GM21515 (cell line): ENCODE measurements around the gene PEBP1.
A peak's percentile ranks its signal among the peaks of the same experiment; 100 is the strongest.
"Not testable (repeated sequence)": the region's sequence is repeated elsewhere in the genome, so short reads cannot be mapped to it uniquely, and the experiment has no call there.

Source experiments
- ATAC-seq: cut with Tn5 transposase; IDR thresholded peaks from one replicate; pipeline ENCODE4 v1.9.1; 2021; ENCODE audit not compliant: unreplicated experiment

The PEBP1 gene

GRCh38 chr12:118129436-118129835 is 6.5 kb upstream of the PEBP1 start:
- not testable (repeated sequence) for ATAC-seq

GRCh38 chr12:118136559-118137003 is 657 bp downstream of the PEBP1 start:
- ATAC-seq: peak; percentile 42

GRCh38 chr12:118137148-118137678 is 1.3 kb downstream of the PEBP1 start:
- ATAC-seq: no peak

GRCh38 chr12:118140825-118141224 is 4.9 kb downstream of the PEBP1 start:
- ATAC-seq: no peak

GRCh38 chr12:118144499-118144898 is 8.6 kb downstream of the PEBP1 start:
- no peak for ATAC-seq

- ATAC-seq: peak; percentile 70
These were observed 9.3 kb downstream of the PEBP1 start for GRCh38 chr12:118145113-118145797.

GRCh38 chr12:118145798-118146156 is 9.9 kb downstream of the PEBP1 start:
- no peak for ATAC-seq

- ATAC-seq: no peak
These were observed 12.4 kb downstream of the PEBP1 start for GRCh38 chr12:118148287-118148686.

- no peak for ATAC-seq
These were observed 14.7 kb downstream of the PEBP1 start for GRCh38 chr12:118150625-118151024.

- ATAC-seq: no peak
These were observed 15.8 kb downstream of the PEBP1 start for GRCh38 chr12:118151755-118152154.

GRCh38 chr12:118160536-118160935 is 24.6 kb downstream of the PEBP1 start:
- no peak for ATAC-seq

GRCh38 chr12:118164798-118165486 is 29.0 kb downstream of the PEBP1 start:
- no peak for ATAC-seq

GRCh38 chr12:118166946-118167345 is 31.0 kb downstream of the PEBP1 start:
- ATAC-seq: peak; percentile 97

GRCh38 chr12:118175823-118176447 is 40.0 kb downstream of the PEBP1 start:
- peak; percentile 77 for ATAC-seq

- ATAC-seq: no peak
These were observed 47.2 kb downstream of the PEBP1 start for GRCh38 chr12:118183155-118183554.

- ATAC-seq: no peak
These were observed 47.8 kb downstream of the PEBP1 start for GRCh38 chr12:118183711-118184110.

- ATAC-seq: no peak
These were observed 49.9 kb downstream of the PEBP1 start for GRCh38 chr12:118185602-118186397.

- ATAC-seq: no peak
These were observed 52.0 kb downstream of the PEBP1 start for GRCh38 chr12:118187751-118188435.

- ATAC-seq: no peak
These were observed 52.9 kb downstream of the PEBP1 start for GRCh38 chr12:118188690-118189371.

- no peak for ATAC-seq
These were observed 53.8 kb downstream of the PEBP1 start for GRCh38 chr12:118189741-118190191.
